ENCODE measurements around the gene LIPE. TPM values are rescaled to one million over a fixed set of nuclear protein-coding genes. Genes with fewer than 3 reads are reported as not detected.

The LIPE gene
- total RNA-seq, 2 donors from 2014 or later: 12.5 to 25.5 TPM

GRCh38 chr19:42368765-42369164, 58.4 kb downstream of the LIPE start:
- no peak for ATAC-seq (replicated peaks)
- Mint-ChIP-seq H3K4me1 (peaks cover 5% of the 10 kb centered on the region), H3K9me3 (no peaks in the 10 kb centered on the region), H3K27ac (peak overlapping the region; percentile 22), H3K27me3 (no peaks in the 10 kb centered on the region), H3K36me3 (ENCODE audit: low read depth) (no peaks in the 10 kb centered on the region), H3K4me3 (no peak overlapping the region)

DNA sequence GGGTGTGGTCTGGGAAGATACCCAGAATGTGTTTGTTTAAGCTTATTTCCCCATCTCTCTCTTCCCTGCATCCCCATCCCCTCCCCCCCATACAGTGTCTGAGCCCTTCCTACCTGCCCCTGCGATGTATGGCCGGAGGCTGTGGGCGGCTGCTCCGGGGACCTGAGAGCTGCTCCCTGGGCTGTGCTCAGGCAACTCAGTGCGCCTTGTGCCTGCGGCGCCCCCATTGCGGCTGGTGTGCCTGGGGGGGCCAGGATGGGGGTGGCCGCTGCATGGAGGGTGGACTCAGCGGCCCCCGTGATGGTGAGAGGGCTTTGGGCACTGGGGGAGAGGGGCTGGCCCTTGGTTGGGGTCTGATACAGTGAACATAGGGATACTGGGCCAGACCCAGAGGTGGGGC, 58.8 kb downstream of the LIPE start:
- Mint-ChIP-seq H3K27ac (no peak overlapping the region), H3K4me1 (peaks cover 5% of the 10 kb centered on the region), H3K36me3 (ENCODE audit: low read depth) (no peaks in the 10 kb centered on the region)

DNA sequence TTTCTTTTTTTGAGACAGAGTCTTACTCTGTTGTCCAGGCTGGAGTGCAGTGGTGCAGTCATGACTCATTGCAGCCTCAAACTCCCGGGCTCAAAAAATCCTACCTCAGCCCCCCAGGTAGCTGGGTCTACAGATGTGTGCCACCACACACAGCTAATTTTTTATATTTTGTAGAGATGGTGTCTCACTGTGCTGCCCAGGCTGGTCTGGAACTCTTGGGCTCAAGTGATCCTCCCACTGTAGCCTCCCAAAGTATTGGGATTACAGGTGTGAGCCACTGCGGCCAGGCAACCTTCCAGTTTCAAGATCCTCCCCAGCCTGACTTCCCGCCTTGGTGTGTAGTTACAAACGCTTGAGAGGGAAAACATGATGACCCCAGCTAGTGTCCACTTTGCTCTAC, 59.3 kb downstream of the LIPE start:
- Mint-ChIP-seq H3K4me3 (no peak overlapping the region), H3K4me1 (peaks cover 5% of the 10 kb centered on the region), H3K9me3 (no peaks in the 10 kb centered on the region), H3K27me3 (no peaks in the 10 kb centered on the region), H3K27ac (no peak overlapping the region), H3K36me3 (ENCODE audit: low read depth) (no peaks in the 10 kb centered on the region)
- no peak for ATAC-seq (replicated peaks)

More for the DNA sequence above, 58.8 kb downstream of the LIPE start:
- H3K27me3 Mint-ChIP-seq: no peaks in the 10 kb centered on the region
- H3K4me3 Mint-ChIP-seq: no peak overlapping the region
- no peak for ATAC-seq (replicated peaks)
- H3K9me3 Mint-ChIP-seq: no peaks in the 10 kb centered on the region

GRCh38 chr19:42366673-42367072, 60.5 kb downstream of the LIPE start:
- no peak overlapping the region for H3K27ac Mint-ChIP-seq
- H3K4me1 Mint-ChIP-seq: peaks cover 5% of the 10 kb centered on the region
- no peak overlapping the region for H3K4me3 Mint-ChIP-seq
- H3K9me3 Mint-ChIP-seq: no peaks in the 10 kb centered on the region
- H3K36me3 Mint-ChIP-seq (ENCODE audit: low read depth): no peaks in the 10 kb centered on the region
- ATAC-seq (replicated peaks): no peak
- H3K27me3 Mint-ChIP-seq: no peaks in the 10 kb centered on the region

DNA sequence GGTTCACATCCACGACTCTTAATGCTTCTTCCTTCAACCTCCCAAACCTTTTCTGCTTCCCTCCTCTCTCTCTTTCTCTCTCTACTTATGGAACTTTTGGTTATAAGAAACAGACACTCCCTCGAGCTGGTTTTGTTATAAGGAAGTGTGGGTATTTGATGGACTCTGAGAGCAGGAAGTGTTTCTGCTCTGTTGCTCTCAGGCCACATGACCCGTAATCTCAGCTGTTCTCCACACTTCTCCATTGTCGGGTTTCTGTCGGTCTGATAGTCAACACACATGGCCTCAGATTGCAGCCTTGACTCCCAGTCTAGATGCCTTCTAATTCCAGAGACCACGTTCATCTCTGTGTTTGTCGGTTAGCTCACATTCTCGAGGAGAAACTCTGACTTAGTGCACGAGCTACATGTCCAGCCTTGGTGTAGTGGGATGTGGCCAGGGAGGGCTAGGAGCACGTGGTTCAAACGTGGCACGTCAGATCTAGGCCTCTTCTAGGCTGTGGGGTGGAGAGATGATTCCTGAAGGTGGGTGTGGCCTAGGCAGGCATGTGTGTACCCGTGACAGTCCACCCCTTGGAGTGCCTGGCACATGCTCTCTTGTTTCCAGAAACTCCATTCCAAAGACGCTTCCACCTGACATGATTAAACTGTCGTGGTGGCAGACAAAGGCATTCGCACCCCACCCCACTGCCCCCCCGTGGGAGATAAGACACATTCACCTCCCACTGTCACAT, 63.4 kb downstream of the LIPE start:
- Mint-ChIP-seq H3K27me3 (no peaks in the 10 kb centered on the region), H3K9me3 (no peaks in the 10 kb centered on the region), H3K4me3 (no peak overlapping the region), H3K4me1 (peaks cover 5% of the 10 kb centered on the region), H3K27ac (no peak overlapping the region), H3K36me3 (ENCODE audit: low read depth) (no peaks in the 10 kb centered on the region)
- ATAC-seq (replicated peaks): no peak

- ATAC-seq (replicated peaks): no peak
- no peaks in the 10 kb centered on the region for H3K27me3 Mint-ChIP-seq
- H3K4me1 Mint-ChIP-seq: peaks cover 5% of the 10 kb centered on the region
- no peaks in the 10 kb centered on the region for H3K9me3 Mint-ChIP-seq
- H3K4me3 Mint-ChIP-seq: no peak overlapping the region
- no peak overlapping the region for H3K27ac Mint-ChIP-seq
- H3K36me3 Mint-ChIP-seq (ENCODE audit: low read depth): no peaks in the 10 kb centered on the region
Observed at GRCh38 chr19:42362891-42363440, 64.2 kb downstream of the LIPE start.

DNA sequence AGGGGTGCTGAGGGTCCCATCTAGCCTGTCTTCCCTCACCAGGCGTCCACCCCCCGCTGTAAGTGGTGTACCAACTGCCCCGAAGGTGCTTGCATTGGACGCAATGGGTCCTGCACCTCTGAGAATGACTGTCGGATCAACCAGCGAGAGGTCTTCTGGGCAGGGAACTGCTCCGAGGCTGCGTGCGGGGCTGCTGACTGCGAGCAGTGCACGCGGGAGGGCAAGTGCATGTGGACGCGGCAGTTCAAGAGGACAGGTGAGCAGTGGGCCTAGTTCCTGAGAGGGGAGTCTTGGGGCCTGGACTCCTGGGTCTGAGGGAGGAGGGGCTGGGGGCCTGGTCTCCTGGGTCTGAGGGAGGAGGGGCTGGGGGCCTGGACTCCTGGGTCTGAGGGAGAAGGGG, 64.8 kb downstream of the LIPE start:
- no peaks in the 10 kb centered on the region for H3K9me3 Mint-ChIP-seq
- no peaks in the 10 kb centered on the region for H3K4me1 Mint-ChIP-seq
- H3K4me3 Mint-ChIP-seq: no peak overlapping the region
- no peaks in the 10 kb centered on the region for H3K27me3 Mint-ChIP-seq
- ATAC-seq (replicated peaks): no peak
- no peak overlapping the region for H3K27ac Mint-ChIP-seq
- H3K36me3 Mint-ChIP-seq (ENCODE audit: low read depth): no peaks in the 10 kb centered on the region

GRCh38 chr19:42361545-42361910, 65.7 kb downstream of the LIPE start:
- Mint-ChIP-seq H3K27ac (no peak overlapping the region), H3K27me3 (no peaks in the 10 kb centered on the region), H3K4me1 (no peaks in the 10 kb centered on the region), H3K36me3 (ENCODE audit: low read depth) (no peaks in the 10 kb centered on the region), H3K4me3 (no peak overlapping the region), H3K9me3 (no peaks in the 10 kb centered on the region)
- no peak for ATAC-seq (replicated peaks)

DNA sequence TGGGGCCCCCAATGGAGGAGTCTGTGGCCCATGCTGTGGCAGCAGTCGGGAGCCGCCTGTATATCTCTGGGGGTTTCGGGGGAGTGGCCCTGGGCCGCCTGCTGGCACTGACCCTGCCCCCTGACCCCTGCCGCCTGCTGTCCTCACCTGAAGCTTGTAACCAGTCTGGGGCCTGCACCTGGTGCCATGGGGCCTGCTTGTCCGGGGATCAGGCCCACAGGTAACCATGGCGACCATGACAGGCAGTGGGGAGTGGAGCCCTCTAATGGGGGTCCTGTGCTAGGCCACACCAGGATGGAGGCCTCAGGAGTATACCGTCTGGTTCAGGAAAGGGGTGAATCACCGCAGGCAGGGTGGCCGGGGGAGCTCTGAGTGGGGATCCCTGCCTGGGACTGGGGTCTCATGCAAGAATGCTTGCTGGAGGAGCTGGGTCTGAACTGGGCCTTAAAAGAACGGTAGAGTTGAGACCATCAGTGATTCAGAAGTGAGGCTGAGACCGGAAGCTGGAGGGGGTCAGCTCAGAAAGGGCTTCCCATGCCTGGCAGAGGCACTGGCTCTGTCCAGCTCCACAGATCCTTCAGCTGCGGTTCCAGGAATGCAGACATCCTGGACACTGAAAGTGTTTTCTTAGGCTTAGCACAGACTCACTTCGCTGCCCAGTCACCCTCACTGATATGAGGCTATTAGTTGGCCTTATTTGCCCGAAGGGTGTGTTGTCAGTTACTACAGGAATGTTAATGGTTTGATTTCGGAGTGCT, 66.2 kb downstream of the LIPE start:
- Mint-ChIP-seq H3K4me1 (no peaks in the 10 kb centered on the region), H3K9me3 (no peaks in the 10 kb centered on the region), H3K27ac (no peak overlapping the region), H3K4me3 (no peak overlapping the region), H3K36me3 (ENCODE audit: low read depth) (no peaks in the 10 kb centered on the region), H3K27me3 (no peaks in the 10 kb centered on the region)
- ATAC-seq (replicated peaks): no peak

GRCh38 chr19:42357290-42357689, 69.9 kb downstream of the LIPE start:
- Mint-ChIP-seq H3K27me3 (no peaks in the 10 kb centered on the region), H3K27ac (peak overlapping the region; percentile 71), H3K9me3 (no peaks in the 10 kb centered on the region), H3K36me3 (ENCODE audit: low read depth) (no peaks in the 10 kb centered on the region), H3K4me3 (no peak overlapping the region), H3K4me1 (no peaks in the 10 kb centered on the region)
- ATAC-seq (replicated peaks): no peak

- H3K4me3 Mint-ChIP-seq: no peak overlapping the region
- no peak for ATAC-seq (replicated peaks)
- no peaks in the 10 kb centered on the region for H3K27me3 Mint-ChIP-seq
- no peaks in the 10 kb centered on the region for H3K9me3 Mint-ChIP-seq
- no peak overlapping the region for H3K27ac Mint-ChIP-seq
- no peaks in the 10 kb centered on the region for H3K36me3 Mint-ChIP-seq (ENCODE audit: low read depth)
- peaks cover 4% of the 10 kb centered on the region for H3K4me1 Mint-ChIP-seq
Observed at GRCh38 chr19:42356686-42357085, 70.5 kb downstream of the LIPE start.

DNA sequence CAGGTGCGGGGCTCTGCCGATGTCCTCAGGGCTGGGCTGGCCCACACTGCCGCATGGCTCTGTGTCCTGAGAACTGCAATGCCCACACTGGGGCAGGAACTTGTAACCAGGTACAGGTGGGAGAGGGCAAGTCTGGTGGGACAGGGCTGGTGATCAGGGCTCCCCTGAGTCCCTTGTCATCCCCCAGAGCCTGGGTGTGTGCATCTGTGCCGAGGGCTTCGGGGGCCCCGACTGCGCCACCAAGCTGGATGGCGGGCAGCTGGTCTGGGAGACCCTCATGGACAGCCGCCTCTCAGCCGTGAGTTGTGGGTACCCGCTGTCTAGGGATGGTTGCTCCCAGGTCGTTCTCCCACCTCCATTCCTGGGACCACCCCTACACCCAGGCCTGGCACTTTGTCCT, 71.3 kb downstream of the LIPE start:
- H3K27me3 Mint-ChIP-seq: no peaks in the 10 kb centered on the region
- H3K27ac Mint-ChIP-seq: no peak overlapping the region
- H3K4me3 Mint-ChIP-seq: no peak overlapping the region
- peaks cover 4% of the 10 kb centered on the region for H3K4me1 Mint-ChIP-seq
- no peaks in the 10 kb centered on the region for H3K9me3 Mint-ChIP-seq
- H3K36me3 Mint-ChIP-seq (ENCODE audit: low read depth): no peaks in the 10 kb centered on the region
- no peak for ATAC-seq (replicated peaks)

GRCh38 chr19:42353341-42354015, 73.7 kb downstream of the LIPE start:
- no peak for ATAC-seq (replicated peaks)
- H3K9me3 Mint-ChIP-seq: no peaks in the 10 kb centered on the region
- peak overlapping the region; percentile 25 for H3K27ac Mint-ChIP-seq
- H3K36me3 Mint-ChIP-seq (ENCODE audit: low read depth): no peaks in the 10 kb centered on the region
- H3K27me3 Mint-ChIP-seq: no peaks in the 10 kb centered on the region
- H3K4me1 Mint-ChIP-seq: peaks cover 4% of the 10 kb centered on the region
- H3K4me3 Mint-ChIP-seq: no peak overlapping the region

DNA sequence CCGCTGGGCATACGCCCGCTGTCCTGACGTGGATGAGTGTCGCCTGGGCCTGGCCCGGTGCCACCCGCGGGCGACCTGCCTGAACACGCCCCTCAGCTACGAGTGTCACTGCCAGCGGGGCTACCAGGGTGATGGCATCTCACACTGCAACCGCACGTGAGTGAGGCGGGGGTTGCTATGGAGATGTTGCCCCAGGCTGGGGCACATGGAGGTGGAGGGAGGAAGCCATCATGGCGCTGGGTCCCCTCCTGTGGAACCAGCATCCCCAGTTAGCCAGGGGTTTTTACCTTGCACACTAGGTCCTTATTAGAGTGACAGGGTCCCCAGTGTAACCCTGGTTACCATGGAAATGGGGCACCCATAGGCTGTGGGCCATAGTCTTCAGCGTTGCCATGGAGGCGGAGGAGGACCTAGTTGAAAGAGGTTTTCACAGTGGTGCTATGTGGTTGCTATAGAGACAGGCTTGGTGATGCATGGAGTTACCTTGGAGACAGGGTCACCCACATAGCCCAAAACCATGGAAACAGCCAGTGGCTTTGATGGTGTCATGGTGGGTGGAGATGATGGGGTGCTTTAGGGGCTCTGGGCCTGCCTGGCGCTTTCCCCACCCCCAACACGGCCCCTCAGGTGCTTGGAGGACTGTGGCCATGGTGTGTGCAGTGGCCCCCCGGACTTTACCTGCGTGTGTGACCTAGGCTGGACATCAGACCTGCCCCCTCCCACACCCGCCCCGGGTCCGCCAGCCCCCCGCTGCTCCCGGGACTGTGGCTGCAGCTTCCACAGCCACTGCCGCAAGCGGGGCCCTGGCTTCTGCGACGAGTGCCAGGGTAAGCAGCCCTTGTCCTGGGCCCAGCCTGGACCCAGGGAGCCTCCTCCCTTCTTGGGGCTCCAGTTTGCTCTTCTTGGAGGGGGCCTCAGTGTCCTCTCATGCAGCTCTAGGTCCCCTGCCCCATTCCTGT, 74.6 kb downstream of the LIPE start:
- peak overlapping the region; percentile 36 for H3K27ac Mint-ChIP-seq
- H3K36me3 Mint-ChIP-seq (ENCODE audit: low read depth): no peaks in the 10 kb centered on the region
- ATAC-seq (replicated peaks): peak; percentile 44
- H3K4me1 Mint-ChIP-seq: peaks cover 4% of the 10 kb centered on the region
- no peaks in the 10 kb centered on the region for H3K27me3 Mint-ChIP-seq
- no peak overlapping the region for H3K4me3 Mint-ChIP-seq
- no peaks in the 10 kb centered on the region for H3K9me3 Mint-ChIP-seq
